Aorta (tissue), 5 donors: ENCODE results near the gene GAS6. TPM values are rescaled to one million over a fixed set of nuclear protein-coding genes. Genes with fewer than 3 reads are reported as not detected.

Experiments
- ATAC-seq: fragments of 200-7000 bp; cut with Tn5 transposase; one replicate; pipeline ENCODE4 v1.9.1; 2022; ENCODE audit warnings: moderate library complexity; ENCODE audit not compliant: low FRiP score
- DNase-seq, 2 donors: peaks; one replicate each; pipeline ENCODE4 v3.0.0-alpha.2; 2020
- H3K27ac ChIP-seq, 2 donors: one replicate each; pipeline ENCODE4 v1.5.1; 2013; ENCODE audit warnings: low read length in 2 of 2, mild to moderate bottlenecking in 2 of 2, moderate library complexity in 2 of 2, control low read depth in 1 of 2, inconsistent platforms in 1 of 2, low read depth in 1 of 2
- H3K27me3 ChIP-seq, 2 donors: one replicate each; pipeline ENCODE4 v1.6.1; 2013; ENCODE audit warnings: control low read depth in 1 of 2, low read length in 1 of 2, mild to moderate bottlenecking in 1 of 2, moderate library complexity in 1 of 2; ENCODE audit not compliant: insufficient read depth in 2 of 2, control insufficient read depth in 1 of 2
- H3K36me3 ChIP-seq, 2 donors: one replicate each; pipeline ENCODE4 v1.6.1; 2013; ENCODE audit warnings: control low read depth in 1 of 2, low read length in 1 of 2, mild to moderate bottlenecking in 1 of 2; ENCODE audit not compliant: insufficient read depth in 2 of 2, control insufficient read depth in 1 of 2
- H3K4me1 ChIP-seq, 2 donors: one replicate each; pipeline ENCODE4 v1.6.1; 2013; ENCODE audit warnings: low read length in 2 of 2, control low read depth in 1 of 2, mild to moderate bottlenecking in 1 of 2, moderate library complexity in 1 of 2; ENCODE audit not compliant: insufficient read depth in 2 of 2, control insufficient read depth in 1 of 2
- H3K4me3 ChIP-seq, 2 donors: one replicate each; pipeline ENCODE4 v1.5.1; 2013; ENCODE audit warnings: low read length in 2 of 2, control low read depth in 1 of 2, mild to moderate bottlenecking in 1 of 2
- H3K9me3 ChIP-seq: one replicate; pipeline ENCODE4 v1.6.1; 2013; ENCODE audit warnings: mild to moderate bottlenecking, low read length; ENCODE audit not compliant: control insufficient read depth
- WGBS, 2 donors: extraction: QIAGEN DNeasy Blood & Tissue Kit; methylation state at CpG; one replicate each; pipeline ENCODE4 v1.1.7; 2013; 5-methylcytosine and 5-hydroxymethylcytosine counted together
- intact Hi-C, 2 donors: fragments of 100-400 bp; cut with DNase I; formaldehyde crosslinking; loops; one replicate each; pipeline versions ENCODE4 v1.14.2 to v1.15.0; 2022
- polyA plus RNA-seq, 2 donors: library from polyadenylated mRNA; stranded (reverse); fragments of 200-250 nt; gene quantifications; one replicate each; pipeline ENCODE4 v1.2.3, GENCODE V29; 2013
- total RNA-seq, 2 donors: library from RNA; stranded (reverse); fragmentation: NEBNext Ultra II Directional; extraction: Animal tissue kit (Norgen Biotek cat#: 25700); gene quantifications; one replicate each; pipeline ENCODE4 v1.2.1, GENCODE V29; 2021
- donor health status: healthy with polysubstance abuse.
- donor health status: Bipolar disorder and iron deficiency.
- donor health status: DM: no; HTN: no; CAD: no.
- donor health status: DM: no; HTN: no; CAD: no.
- donor health status: DM: yes; HTN: yes; CAD: no.

Gene GAS6
- total and polyA plus RNA-seq, 4 donors, result 244 to 509 (median 333) TPM

GRCh38 chr13:113803409-113804016 is 60.4 kb downstream of the GAS6 start:
- ATAC-seq, result no peak
- H3K4me1 ChIP-seq, result no peaks in the 10 kb centered on the region
- peak; percentile 42 to 67 for DNase-seq
- 81 to 89% methylated on average over 32 of the region's 32 CpGs for WGBS, 2 donors
- H3K36me3 ChIP-seq, result no peaks in the 10 kb centered on the region
- H3K27me3 ChIP-seq, result no peaks in the 10 kb centered on the region
- no peaks in the 10 kb centered on the region for H3K9me3 ChIP-seq
- H3K4me3 ChIP-seq, result no peak overlapping the region
- intact Hi-C loops, result no loop called here
- no peak overlapping the region for H3K27ac ChIP-seq

GRCh38 chr13:113802761-113803160 is 61.1 kb downstream of the GAS6 start:
- Histone ChIP-seq H3K36me3 (no peaks in the 10 kb centered on the region), H3K4me1 (no peaks in the 10 kb centered on the region), H3K27me3 (no peaks in the 10 kb centered on the region), H3K4me3 (no peak overlapping the region), H3K9me3 (no peaks in the 10 kb centered on the region), H3K27ac (no peak overlapping the region)
- intact Hi-C loops, result no loop called here
- no peak for ATAC-seq
- DNase-seq, result peak; percentile 42 to 69
- 61 to 80% methylated on average over 25 of the region's 25 CpGs for WGBS, 2 donors

- DNase-seq, result peak; percentile 67 to 77
- Histone ChIP-seq H3K36me3 (no peaks in the 10 kb centered on the region), H3K27me3 (no peaks in the 10 kb centered on the region), H3K27ac (no peak overlapping the region), H3K9me3 (no peaks in the 10 kb centered on the region), H3K4me1 (no peaks in the 10 kb centered on the region), H3K4me3 (no peak overlapping the region)
- WGBS, 2 donors, result 23 to 27% methylated on average over 12 to 15 of the region's 15 CpGs
- ATAC-seq, result no peak
- intact Hi-C loops, result no loop called here
These were observed 61.8 kb downstream of the GAS6 start for GRCh38 chr13:113802090-113802531.

- ATAC-seq, result no peak
- WGBS, 2 donors, result 88 to 92% methylated on average over 33 of the region's 33 CpGs
- no peaks in the 10 kb centered on the region for H3K27me3 ChIP-seq
- DNase-seq, result peak in 1 of 2 donors; percentile 76
- no peak overlapping the region for H3K4me3 ChIP-seq
- H3K27ac ChIP-seq, result no peak overlapping the region
- intact Hi-C loops, result no loop called here
- H3K9me3 ChIP-seq, result no peaks in the 10 kb centered on the region
- no peaks in the 10 kb centered on the region for H3K36me3 ChIP-seq
- no peaks in the 10 kb centered on the region for H3K4me1 ChIP-seq
These were observed 62.5 kb downstream of the GAS6 start for GRCh38 chr13:113801289-113801961.

GRCh38 chr13:113800576-113800926 is 63.3 kb downstream of the GAS6 start:
- Histone ChIP-seq H3K4me3 (no peak overlapping the region), H3K36me3 (no peaks in the 10 kb centered on the region), H3K9me3 (no peaks in the 10 kb centered on the region), H3K4me1 (no peaks in the 10 kb centered on the region), H3K27me3 (no peaks in the 10 kb centered on the region), H3K27ac (no peak overlapping the region)
- ATAC-seq (no peak), DNase-seq (peak in 1 of 2 donors; percentile 56)
- 90 to 93% methylated on average over 9 to 10 of the region's 10 CpGs for WGBS, 2 donors
- intact Hi-C loops, result no loop called here

GRCh38 chr13:113798200-113798811 is 65.6 kb downstream of the GAS6 start:
- H3K4me1 ChIP-seq, result no peaks in the 10 kb centered on the region
- H3K36me3 ChIP-seq, result no peaks in the 10 kb centered on the region
- intact Hi-C loops, result no loop called here
- ATAC-seq (no peak), DNase-seq (no peak)
- 84 to 89% methylated on average over 2 of the region's 2 CpGs for WGBS, 2 donors
- no peak overlapping the region for H3K27ac ChIP-seq
- H3K9me3 ChIP-seq, result no peaks in the 10 kb centered on the region
- no peak overlapping the region for H3K4me3 ChIP-seq
- H3K27me3 ChIP-seq, result no peaks in the 10 kb centered on the region

GRCh38 chr13:113796964-113797676 is 66.8 kb downstream of the GAS6 start:
- ATAC-seq, result no peak

GRCh38 chr13:113796211-113796963 is 67.5 kb downstream of the GAS6 start:
- intact Hi-C loops, result no loop called here
- WGBS, 2 donors, result 66 to 76% methylated on average over 20 of the region's 20 CpGs
- no peak for ATAC-seq
- no peak overlapping the region for H3K27ac ChIP-seq
- peak in 1 of 2 donors; percentile 31 for DNase-seq
- H3K9me3 ChIP-seq, result no peaks in the 10 kb centered on the region
- no peaks in the 10 kb centered on the region for H3K4me1 ChIP-seq
- H3K36me3 ChIP-seq, result no peaks in the 10 kb centered on the region
- no peaks in the 10 kb centered on the region for H3K27me3 ChIP-seq
- H3K4me3 ChIP-seq, result no peak overlapping the region

More at GRCh38 chr13:113796964-113797676, 66.8 kb downstream of the GAS6 start:
- intact Hi-C loops, result no loop called here
- no peaks in the 10 kb centered on the region for H3K36me3 ChIP-seq
- no peak overlapping the region for H3K27ac ChIP-seq
- no peaks in the 10 kb centered on the region for H3K4me1 ChIP-seq
- H3K4me3 ChIP-seq, result no peak overlapping the region
- 90 to 91% methylated on average over 30 of the region's 30 CpGs for WGBS, 2 donors
- no peaks in the 10 kb centered on the region for H3K27me3 ChIP-seq
- H3K9me3 ChIP-seq, result no peaks in the 10 kb centered on the region
- peak in 1 of 2 donors; percentile 56 for DNase-seq
